ENCODE results near the gene PLCD3. TPM values are rescaled to one million over a fixed set of nuclear protein-coding genes. Genes with fewer than 3 reads are reported as not detected.

Gene PLCD3
- total and polyA plus RNA-seq, 2 of the 13 experiments (the other 11 are each of a cell fraction or from before 2014, with no cell fraction given), result 11.3 to 39.1 TPM

DNA sequence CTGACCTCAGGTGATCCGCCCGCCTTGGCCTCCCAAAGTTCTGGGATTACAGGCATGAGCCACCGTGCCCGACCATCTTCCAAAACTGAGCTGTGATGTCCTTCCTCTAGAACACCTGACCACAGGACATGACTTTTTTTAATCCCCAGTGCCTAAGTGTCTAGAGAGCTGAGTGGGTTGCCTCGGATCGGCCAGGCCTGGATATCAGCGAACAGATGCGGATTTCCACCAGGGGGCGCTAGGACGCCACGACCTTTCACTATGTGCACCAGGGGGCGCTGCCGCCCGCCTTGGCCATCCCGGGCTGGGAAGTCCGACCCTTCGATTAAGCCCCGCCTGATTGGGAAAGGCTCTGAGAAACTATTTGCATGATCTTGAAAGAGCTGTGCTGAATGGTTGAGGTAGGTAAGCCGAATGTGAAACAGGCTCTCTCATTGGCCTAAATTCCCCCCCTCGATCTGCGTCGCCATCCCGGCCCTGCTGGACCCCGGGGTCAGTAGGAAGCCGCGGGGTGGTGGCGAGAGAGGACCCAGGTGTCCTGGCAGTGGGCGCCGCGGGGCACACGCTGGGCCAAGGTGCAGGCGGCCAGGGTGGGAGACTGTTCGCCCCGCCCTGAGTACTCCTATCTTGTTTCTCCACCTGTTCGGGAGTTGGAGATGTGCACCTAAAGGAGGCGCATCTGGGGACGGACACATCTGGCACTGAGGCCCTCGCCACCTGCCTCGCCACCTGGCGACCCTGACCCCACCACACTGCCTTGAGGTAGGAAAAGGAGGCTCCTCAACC lies 3.1 kb upstream of the PLCD3 start, which contains the start of gene ACBD4 (continued):
- TF ChIP-seq, protein P1, sequence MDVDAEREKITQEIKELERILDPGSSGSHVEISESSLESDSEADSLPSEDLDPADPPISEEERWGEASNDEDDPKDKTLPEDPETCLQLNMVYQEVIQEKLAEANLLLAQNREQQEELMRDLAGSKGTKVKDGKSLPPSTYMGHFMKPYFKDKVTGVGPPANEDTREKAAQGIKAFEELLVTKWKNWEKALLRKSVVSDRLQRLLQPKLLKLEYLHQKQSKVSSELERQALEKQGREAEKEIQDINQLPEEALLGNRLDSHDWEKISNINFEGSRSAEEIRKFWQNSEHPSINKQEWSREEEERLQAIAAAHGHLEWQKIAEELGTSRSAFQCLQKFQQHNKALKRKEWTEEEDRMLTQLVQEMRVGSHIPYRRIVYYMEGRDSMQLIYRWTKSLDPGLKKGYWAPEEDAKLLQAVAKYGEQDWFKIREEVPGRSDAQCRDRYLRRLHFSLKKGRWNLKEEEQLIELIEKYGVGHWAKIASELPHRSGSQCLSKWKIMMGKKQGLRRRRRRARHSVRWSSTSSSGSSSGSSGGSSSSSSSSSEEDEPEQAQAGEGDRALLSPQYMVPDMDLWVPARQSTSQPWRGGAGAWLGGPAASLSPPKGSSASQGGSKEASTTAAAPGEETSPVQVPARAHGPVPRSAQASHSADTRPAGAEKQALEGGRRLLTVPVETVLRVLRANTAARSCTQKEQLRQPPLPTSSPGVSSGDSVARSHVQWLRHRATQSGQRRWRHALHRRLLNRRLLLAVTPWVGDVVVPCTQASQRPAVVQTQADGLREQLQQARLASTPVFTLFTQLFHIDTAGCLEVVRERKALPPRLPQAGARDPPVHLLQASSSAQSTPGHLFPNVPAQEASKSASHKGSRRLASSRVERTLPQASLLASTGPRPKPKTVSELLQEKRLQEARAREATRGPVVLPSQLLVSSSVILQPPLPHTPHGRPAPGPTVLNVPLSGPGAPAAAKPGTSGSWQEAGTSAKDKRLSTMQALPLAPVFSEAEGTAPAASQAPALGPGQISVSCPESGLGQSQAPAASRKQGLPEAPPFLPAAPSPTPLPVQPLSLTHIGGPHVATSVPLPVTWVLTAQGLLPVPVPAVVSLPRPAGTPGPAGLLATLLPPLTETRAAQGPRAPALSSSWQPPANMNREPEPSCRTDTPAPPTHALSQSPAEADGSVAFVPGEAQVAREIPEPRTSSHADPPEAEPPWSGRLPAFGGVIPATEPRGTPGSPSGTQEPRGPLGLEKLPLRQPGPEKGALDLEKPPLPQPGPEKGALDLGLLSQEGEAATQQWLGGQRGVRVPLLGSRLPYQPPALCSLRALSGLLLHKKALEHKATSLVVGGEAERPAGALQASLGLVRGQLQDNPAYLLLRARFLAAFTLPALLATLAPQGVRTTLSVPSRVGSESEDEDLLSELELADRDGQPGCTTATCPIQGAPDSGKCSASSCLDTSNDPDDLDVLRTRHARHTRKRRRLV (CRISPR knock-in tag; IDR thresholded peaks at IDR 0.05), result peak; percentile 98
- TF ChIP-seq SMAD3 (CRISPR knock-in tag; IDR thresholded peaks at IDR 0.05), result peak; percentile 96; the same call in 1 of the 2 replicates
- TF ChIP-seq NRL (CRISPR knock-in tag; IDR thresholded peaks at IDR 0.05; ENCODE audit: borderline replicate concordance), result peak; percentile 92
- TF ChIP-seq, protein P2, sequence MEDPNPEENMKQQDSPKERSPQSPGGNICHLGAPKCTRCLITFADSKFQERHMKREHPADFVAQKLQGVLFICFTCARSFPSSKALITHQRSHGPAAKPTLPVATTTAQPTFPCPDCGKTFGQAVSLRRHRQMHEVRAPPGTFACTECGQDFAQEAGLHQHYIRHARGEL (CRISPR knock-in tag; IDR thresholded peaks at IDR 0.05), result no peak
- TF ChIP-seq KLF6 (CRISPR knock-in tag; IDR thresholded peaks at IDR 0.05), result peak; percentile 90
- no peak for TF ChIP-seq CBX1 (IDR thresholded peaks at IDR 0.05; ENCODE audit: low read depth)
- TF ChIP-seq SP1 (IDR thresholded peaks at IDR 0.05), result no peak
- peak; percentile 58 for TF ChIP-seq SP1 (CRISPR knock-in tag; IDR thresholded peaks at IDR 0.05)
- TF ChIP-seq, protein P3, sequence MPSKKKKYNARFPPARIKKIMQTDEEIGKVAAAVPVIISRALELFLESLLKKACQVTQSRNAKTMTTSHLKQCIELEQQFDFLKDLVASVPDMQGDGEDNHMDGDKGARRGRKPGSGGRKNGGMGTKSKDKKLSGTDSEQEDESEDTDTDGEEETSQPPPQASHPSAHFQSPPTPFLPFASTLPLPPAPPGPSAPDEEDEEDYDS (CRISPR knock-in tag; IDR thresholded peaks at IDR 0.05), result peak; percentile 86
- TF ChIP-seq KDM3A (CRISPR knock-in tag; IDR thresholded peaks at IDR 0.05; ENCODE audit: low read depth), result peak; percentile 98
- TF ChIP-seq MYNN (CRISPR knock-in tag; IDR thresholded peaks at IDR 0.05; ENCODE audit: low read depth), result peak; percentile 72
- TF ChIP-seq, protein P4, sequence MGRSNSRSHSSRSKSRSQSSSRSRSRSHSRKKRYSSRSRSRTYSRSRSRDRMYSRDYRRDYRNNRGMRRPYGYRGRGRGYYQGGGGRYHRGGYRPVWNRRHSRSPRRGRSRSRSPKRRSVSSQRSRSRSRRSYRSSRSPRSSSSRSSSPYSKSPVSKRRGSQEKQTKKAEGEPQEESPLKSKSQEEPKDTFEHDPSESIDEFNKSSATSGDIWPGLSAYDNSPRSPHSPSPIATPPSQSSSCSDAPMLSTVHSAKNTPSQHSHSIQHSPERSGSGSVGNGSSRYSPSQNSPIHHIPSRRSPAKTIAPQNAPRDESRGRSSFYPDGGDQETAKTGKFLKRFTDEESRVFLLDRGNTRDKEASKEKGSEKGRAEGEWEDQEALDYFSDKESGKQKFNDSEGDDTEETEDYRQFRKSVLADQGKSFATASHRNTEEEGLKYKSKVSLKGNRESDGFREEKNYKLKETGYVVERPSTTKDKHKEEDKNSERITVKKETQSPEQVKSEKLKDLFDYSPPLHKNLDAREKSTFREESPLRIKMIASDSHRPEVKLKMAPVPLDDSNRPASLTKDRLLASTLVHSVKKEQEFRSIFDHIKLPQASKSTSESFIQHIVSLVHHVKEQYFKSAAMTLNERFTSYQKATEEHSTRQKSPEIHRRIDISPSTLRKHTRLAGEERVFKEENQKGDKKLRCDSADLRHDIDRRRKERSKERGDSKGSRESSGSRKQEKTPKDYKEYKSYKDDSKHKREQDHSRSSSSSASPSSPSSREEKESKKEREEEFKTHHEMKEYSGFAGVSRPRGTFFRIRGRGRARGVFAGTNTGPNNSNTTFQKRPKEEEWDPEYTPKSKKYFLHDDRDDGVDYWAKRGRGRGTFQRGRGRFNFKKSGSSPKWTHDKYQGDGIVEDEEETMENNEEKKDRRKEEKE (IDR thresholded peaks at IDR 0.05), result no peak
- TF ChIP-seq BRCA1 (CRISPR knock-in tag; IDR thresholded peaks at IDR 0.05), result peak; percentile 79; the same call in 1 of the 2 replicates
- TF ChIP-seq TRIM24 (CRISPR knock-in tag; IDR thresholded peaks at IDR 0.05), result no peak
- TF ChIP-seq, protein P5, sequence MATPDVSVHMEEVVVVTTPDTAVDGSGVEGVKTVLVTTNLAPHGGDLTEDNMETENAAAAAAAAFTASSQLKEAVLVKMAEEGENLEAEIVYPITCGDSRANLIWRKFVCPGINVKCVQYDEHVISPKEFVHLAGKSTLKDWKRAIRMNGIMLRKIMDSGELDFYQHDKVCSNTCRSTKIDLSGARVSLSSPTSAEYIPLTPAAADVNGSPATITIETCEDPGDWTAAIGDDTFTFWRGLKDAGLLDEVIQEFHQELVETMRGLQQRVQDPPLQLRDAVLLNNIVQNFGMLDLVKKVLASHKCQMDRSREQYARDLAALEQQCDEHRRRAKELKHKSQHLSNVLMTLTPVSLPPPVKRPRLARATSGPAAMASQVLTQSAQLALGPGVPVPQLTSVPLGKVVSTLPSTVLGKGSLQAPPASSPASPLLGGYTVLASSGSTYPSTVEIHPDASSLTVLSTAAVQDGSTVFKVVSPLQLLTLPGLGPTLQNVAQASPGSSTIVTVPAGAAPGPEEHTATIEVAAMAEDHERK (CRISPR knock-in tag; IDR thresholded peaks at IDR 0.05; ENCODE audit: low read depth), result peak; percentile 68
- TF ChIP-seq, protein P6, sequence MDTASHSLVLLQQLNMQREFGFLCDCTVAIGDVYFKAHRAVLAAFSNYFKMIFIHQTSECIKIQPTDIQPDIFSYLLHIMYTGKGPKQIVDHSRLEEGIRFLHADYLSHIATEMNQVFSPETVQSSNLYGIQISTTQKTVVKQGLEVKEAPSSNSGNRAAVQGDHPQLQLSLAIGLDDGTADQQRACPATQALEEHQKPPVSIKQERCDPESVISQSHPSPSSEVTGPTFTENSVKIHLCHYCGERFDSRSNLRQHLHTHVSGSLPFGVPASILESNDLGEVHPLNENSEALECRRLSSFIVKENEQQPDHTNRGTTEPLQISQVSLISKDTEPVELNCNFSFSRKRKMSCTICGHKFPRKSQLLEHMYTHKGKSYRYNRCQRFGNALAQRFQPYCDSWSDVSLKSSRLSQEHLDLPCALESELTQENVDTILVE (CRISPR knock-in tag; IDR thresholded peaks at IDR 0.05), result peak; percentile 90
- TF ChIP-seq ZNF790 (CRISPR knock-in tag; IDR thresholded peaks at IDR 0.05; ENCODE audit: borderline replicate concordance), result peak; percentile 98
- peak; percentile 69 to 72 for TF ChIP-seq NR2F1 (CRISPR knock-in tag; IDR thresholded peaks at IDR 0.05)
